NAMALWA (cell line): ENCODE data around the gene DRAM2.
"Not testable (repeated sequence)": the region's sequence is repeated elsewhere in the genome, so short reads cannot be mapped to it uniquely, and the experiment has no call there.

Source experiments
- DNase-seq: peaks from one replicate; pipeline ENCODE4 v3.0.0-alpha.2; 2015; ENCODE audit warnings: low spot score

Gene DRAM2

DNA sequence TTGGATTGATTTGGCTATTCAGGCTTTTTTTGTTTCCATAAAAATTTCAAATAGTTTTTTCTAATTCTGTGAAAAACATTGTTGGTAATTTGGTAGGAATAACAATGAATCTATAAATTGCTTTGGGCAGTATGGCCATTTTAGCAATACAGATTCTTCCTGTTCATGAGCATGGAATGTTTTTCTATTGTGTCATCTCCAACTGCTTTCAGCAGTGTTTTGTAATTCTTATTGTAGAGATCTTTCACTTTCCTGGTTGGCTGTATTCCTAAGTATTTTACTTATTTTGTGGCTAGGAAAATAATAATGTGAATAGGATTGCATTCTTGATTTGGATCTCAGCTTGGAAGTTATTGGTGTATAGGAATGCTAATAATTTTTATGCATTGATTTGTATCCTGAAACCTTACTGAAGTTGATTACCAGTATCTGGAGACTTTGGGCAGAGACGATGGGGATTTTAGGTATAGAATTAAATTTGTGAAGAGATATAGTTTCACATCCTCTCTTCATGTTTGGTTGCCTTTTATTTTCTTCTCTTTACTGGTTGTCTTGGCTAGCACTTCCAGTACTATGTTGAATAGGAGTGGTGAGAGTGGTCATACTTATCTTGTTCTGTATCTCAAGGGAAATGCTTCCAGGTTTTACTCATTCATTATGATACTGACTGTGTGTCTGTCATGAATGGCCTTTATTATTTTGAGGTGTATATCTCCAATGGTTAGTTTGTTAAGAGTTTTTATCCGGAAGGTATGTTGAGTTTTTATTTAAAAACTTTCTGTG lies 57.3 kb downstream of the DRAM2 start:
- DNase-seq: no peak

GRCh38 chr1:111079329-111079728 lies 60.6 kb downstream of the DRAM2 start:
- not testable (repeated sequence) for DNase-seq

DNA sequence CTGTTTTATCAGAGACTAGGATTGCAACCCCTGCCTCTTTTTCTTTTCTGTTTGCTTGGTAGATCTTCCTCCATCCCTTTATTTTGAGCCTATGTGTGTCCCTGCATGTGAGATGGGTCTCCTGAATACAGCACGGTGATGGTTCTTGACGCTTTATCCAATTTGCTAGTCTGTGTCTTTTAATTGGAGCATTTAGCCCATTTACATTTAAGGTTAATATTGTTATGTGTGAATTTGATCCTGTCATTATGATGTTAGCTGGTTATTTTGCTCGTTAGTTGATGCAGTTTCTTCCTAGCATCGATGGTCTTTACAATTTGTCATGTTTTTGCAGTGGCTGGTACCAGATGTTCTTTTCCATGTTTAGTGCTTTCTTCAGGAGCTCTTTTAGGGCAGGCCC lies 62.6 kb downstream of the DRAM2 start:
- DNase-seq: not testable (repeated sequence)
